Prostate gland (tissue), 2 donors: Measurements from ENCODE around the gene HAUS3. TPM values are rescaled to one million over a fixed set of nuclear protein-coding genes. Genes with fewer than 3 reads are reported as not detected.

Experiments used
- DNase-seq: peaks from one replicate; pipeline ENCODE4 v3.0.0-alpha.2; 2019; ENCODE audit warnings: low spot score
- H3K27ac ChIP-seq, 2 donors: fragments of 200-600 bp; sonication (generic); 2 replicates each; pipeline ENCODE4 v1.5.1; 2017 to 2019
- H3K27me3 ChIP-seq: fragments of 200-600 bp; sonication (generic); replicated peaks from 2 replicates; pipeline ENCODE4 v1.5.1; 2019; ENCODE audit not compliant: insufficient read depth
- H3K36me3 ChIP-seq, 2 donors: fragments of 200-600 bp; sonication (generic); 1 replicate in 1 of 2; 2 replicates in 1 of 2; pipeline versions ENCODE4 v1.5.1 to v1.8.1; 2017 to 2019
- H3K4me1 ChIP-seq: fragments of 200-600 bp; sonication (generic); replicated peaks from 2 replicates; pipeline ENCODE4 v1.5.1; 2019
- H3K4me3 ChIP-seq, 2 donors: fragments of 200-600 bp; sonication (generic); 2 replicates each; pipeline ENCODE4 v1.5.1; 2017 to 2019
- H3K9me3 ChIP-seq: fragments of 200-600 bp; sonication (generic); 2 replicates; pipeline ENCODE4 v1.5.1; 2017
- CTCF ChIP-seq, 4 experiments: fragments of 200-600 bp in 2 of 4; fragments of 450-650 bp in 2 of 4; sonication (generic) in 2 of 4; IDR thresholded peaks; 1 replicate in 3 of 4; 2 replicates in 1 of 4; pipeline ENCODE4 v1.5.1; 2016 to 2019; ENCODE audit warnings: antibody characterized with exemption in 4 of 4, mild to moderate bottlenecking in 2 of 4, moderate library complexity in 2 of 4
- POLR2A ChIP-seq: fragments of 450-650 bp; IDR thresholded peaks from one replicate; pipeline ENCODE4 v1.6.1; 2016; ENCODE audit warnings: antibody characterized with exemption, mild to moderate bottlenecking
- POLR2AphosphoS5 ChIP-seq: sonication (generic); formaldehyde crosslinking; IDR thresholded peaks from one replicate; pipeline ENCODE4 v1.6.1; 2017; ENCODE audit warnings: antibody characterized with exemption
- WGBS: methylation state at CpG from one replicate; pipeline ENCODE4 v1.1.5; 2018; 5-methylcytosine and 5-hydroxymethylcytosine counted together
- intact Hi-C: fragments of 100-400 bp; cut with DNase I; formaldehyde crosslinking; loops from one replicate; pipeline ENCODE4 v1.14.2; 2022
- total RNA-seq, 2 donors: library from RNA; depleted of rRNA; stranded (reverse); fragments of >200 nt; gene quantifications; one replicate each; pipeline ENCODE4 v1.1.0, GENCODE V29; 2016

Gene HAUS3
- total RNA-seq, 2 donors from 2014 or later: 21.1 to 24.2 TPM

GRCh38 chr4:2193326-2193725 lies 48.6 kb downstream of the HAUS3 start:
- Histone ChIP-seq H3K4me3 (no peak overlapping the region), H3K36me3 (no peaks in the 10 kb centered on the region), H3K27me3 (no peaks in the 10 kb centered on the region), H3K4me1 (no peaks in the 10 kb centered on the region), H3K27ac (no peak overlapping the region), H3K9me3 (no peaks in the 10 kb centered on the region)
- WGBS: 87% methylated on average over 7 of the region's 7 CpGs
- intact Hi-C loops: no loop called here
- TF ChIP-seq POLR2A (no peak), POLR2AphosphoS5 (no peak), CTCF (IDR thresholded peaks at IDR 0.05) (no peak)
- DNase-seq: no peak

GRCh38 chr4:2186865-2187172 lies 55.1 kb downstream of the HAUS3 start:
- no peak overlapping the region for H3K4me3 ChIP-seq
- H3K4me1 ChIP-seq: no peaks in the 10 kb centered on the region
- H3K36me3 ChIP-seq: no peaks in the 10 kb centered on the region
- no peaks in the 10 kb centered on the region for H3K27me3 ChIP-seq
- no peak overlapping the region for H3K27ac ChIP-seq
- no peak for DNase-seq
- no peak for TF ChIP-seq CTCF (IDR thresholded peaks at IDR 0.05)
- no peak for TF ChIP-seq POLR2A
- TF ChIP-seq POLR2AphosphoS5: no peak
- H3K9me3 ChIP-seq: no peaks in the 10 kb centered on the region
- intact Hi-C loops: no loop called here

- no peak for DNase-seq
- Histone ChIP-seq H3K27me3 (no peaks in the 10 kb centered on the region), H3K36me3 (no peaks in the 10 kb centered on the region), H3K27ac (no peak overlapping the region), H3K4me1 (no peaks in the 10 kb centered on the region), H3K9me3 (no peaks in the 10 kb centered on the region), H3K4me3 (no peak overlapping the region)
- intact Hi-C loops: no loop called here
- 48% methylated on average over 9 of the region's 9 CpGs for WGBS
- TF ChIP-seq CTCF (IDR thresholded peaks at IDR 0.05) (peak in 2 of 4 experiments; percentile 21 to 22), POLR2A (no peak), POLR2AphosphoS5 (no peak)
Measured at GRCh38 chr4:2186133-2186864, 55.6 kb downstream of the HAUS3 start.

- intact Hi-C loops: no loop called here
- no peaks in the 10 kb centered on the region for H3K4me1 ChIP-seq
Measured at GRCh38 chr4:2183394-2183793, 58.5 kb downstream of the HAUS3 start.

More at GRCh38 chr4:2183394-2183793, 58.5 kb downstream of the HAUS3 start:
- TF ChIP-seq POLR2AphosphoS5: no peak
- TF ChIP-seq CTCF (IDR thresholded peaks at IDR 0.05): no peak
- TF ChIP-seq POLR2A: no peak
- no peaks in the 10 kb centered on the region for H3K27me3 ChIP-seq
- no peak for DNase-seq
- no peak overlapping the region for H3K27ac ChIP-seq
- no peaks in the 10 kb centered on the region for H3K9me3 ChIP-seq
- H3K4me3 ChIP-seq: no peak overlapping the region
- H3K36me3 ChIP-seq: no peaks in the 10 kb centered on the region
